WTC11 (cell line): ENCODE measurements around the gene KDM4B.

Experiments used
- ELF4 ChIP-seq: sonication (generic); formaldehyde crosslinking; IDR thresholded peaks from 2 replicates; pipeline ENCODE4 v1.8.1; 2022; ENCODE audit warnings: low read depth, mild to moderate bottlenecking, moderate library complexity, missing genetic modification reagents
- EMX1 ChIP-seq: fragments of 250-450 bp; sonication (Bioruptor Pico); IDR thresholded peaks from 2 replicates; pipeline ENCODE4 v1.8.0; 2021; ENCODE audit warnings: mild to moderate bottlenecking
- MYBL2 ChIP-seq: sonication (generic); formaldehyde crosslinking; IDR thresholded peaks from 2 replicates; pipeline ENCODE4 v1.8.1; 2023; ENCODE audit warnings: mild to moderate bottlenecking, moderate library complexity, missing genetic modification reagents
- NR3C1 ChIP-seq: sonication (generic); formaldehyde crosslinking; conservative IDR thresholded peaks from 2 replicates; pipeline ENCODE4 v1.8.1; 2023; ENCODE audit warnings: low read depth, mild to moderate bottlenecking, missing genetic modification reagents
- SP1 ChIP-seq: sonication (generic); formaldehyde crosslinking; conservative IDR thresholded peaks from 2 replicates; pipeline ENCODE4 v1.8.1; 2022; ENCODE audit warnings: missing genetic modification reagents
- TF ChIP-seq, protein P1 (sequence below): fragments of 200-600 bp; IDR thresholded peaks from 2 replicates; pipeline ENCODE4 v1.8.0; 2022; ENCODE audit warnings: antibody characterized with exemption
- TF ChIP-seq, protein P2 (sequence below): sonication (generic); formaldehyde crosslinking; IDR thresholded peaks from 2 replicates; pipeline ENCODE4 v1.8.1; 2022; ENCODE audit warnings: mild to moderate bottlenecking, missing genetic modification reagents, moderate library complexity, borderline replicate concordance

DNA sequence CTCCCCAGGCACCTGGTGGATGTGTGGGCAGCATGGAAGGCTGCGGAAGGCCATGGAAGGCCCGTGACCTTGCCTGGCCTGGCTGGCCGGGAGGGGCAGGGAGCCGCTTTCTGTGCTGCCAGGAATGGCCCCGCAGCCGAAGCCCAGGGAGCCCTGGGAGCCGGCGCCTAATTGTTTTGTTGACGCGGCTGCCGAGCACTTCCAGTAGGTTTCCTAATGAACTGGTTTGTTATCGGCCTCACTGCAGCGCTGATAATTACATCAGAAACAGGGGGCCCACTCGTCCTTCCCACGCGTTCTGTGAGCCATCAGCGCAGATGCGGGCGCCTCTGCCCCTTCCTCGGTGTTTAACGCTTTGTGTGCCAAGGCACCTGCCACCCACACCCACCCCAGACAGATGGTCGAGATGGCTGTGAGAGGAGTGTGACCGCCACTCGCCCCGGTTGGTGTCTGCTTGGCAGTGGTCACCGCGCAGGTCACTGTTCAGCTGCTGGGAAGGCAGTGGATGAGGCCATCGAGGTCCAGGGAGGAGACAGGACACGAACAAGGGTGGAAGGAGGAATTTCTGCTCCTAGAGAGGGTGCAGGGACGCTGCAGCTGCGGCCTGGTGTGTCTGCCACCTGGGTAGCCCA lies 124.5 kb downstream of the KDM4B start:
- TF ChIP-seq SP1 (CRISPR knock-in tag) (no peak), ELF4 (CRISPR knock-in tag) (no peak), EMX1 (CRISPR knock-in tag) (no peak), MYBL2 (CRISPR knock-in tag) (no peak), NR3C1 (CRISPR knock-in tag) (no peak)
- TF ChIP-seq, protein P1, sequence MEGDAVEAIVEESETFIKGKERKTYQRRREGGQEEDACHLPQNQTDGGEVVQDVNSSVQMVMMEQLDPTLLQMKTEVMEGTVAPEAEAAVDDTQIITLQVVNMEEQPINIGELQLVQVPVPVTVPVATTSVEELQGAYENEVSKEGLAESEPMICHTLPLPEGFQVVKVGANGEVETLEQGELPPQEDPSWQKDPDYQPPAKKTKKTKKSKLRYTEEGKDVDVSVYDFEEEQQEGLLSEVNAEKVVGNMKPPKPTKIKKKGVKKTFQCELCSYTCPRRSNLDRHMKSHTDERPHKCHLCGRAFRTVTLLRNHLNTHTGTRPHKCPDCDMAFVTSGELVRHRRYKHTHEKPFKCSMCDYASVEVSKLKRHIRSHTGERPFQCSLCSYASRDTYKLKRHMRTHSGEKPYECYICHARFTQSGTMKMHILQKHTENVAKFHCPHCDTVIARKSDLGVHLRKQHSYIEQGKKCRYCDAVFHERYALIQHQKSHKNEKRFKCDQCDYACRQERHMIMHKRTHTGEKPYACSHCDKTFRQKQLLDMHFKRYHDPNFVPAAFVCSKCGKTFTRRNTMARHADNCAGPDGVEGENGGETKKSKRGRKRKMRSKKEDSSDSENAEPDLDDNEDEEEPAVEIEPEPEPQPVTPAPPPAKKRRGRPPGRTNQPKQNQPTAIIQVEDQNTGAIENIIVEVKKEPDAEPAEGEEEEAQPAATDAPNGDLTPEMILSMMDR = no peak
- TF ChIP-seq, protein P2, sequence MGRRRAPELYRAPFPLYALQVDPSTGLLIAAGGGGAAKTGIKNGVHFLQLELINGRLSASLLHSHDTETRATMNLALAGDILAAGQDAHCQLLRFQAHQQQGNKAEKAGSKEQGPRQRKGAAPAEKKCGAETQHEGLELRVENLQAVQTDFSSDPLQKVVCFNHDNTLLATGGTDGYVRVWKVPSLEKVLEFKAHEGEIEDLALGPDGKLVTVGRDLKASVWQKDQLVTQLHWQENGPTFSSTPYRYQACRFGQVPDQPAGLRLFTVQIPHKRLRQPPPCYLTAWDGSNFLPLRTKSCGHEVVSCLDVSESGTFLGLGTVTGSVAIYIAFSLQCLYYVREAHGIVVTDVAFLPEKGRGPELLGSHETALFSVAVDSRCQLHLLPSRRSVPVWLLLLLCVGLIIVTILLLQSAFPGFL = no peak
